ENCODE measurements around the gene OLA1.

Gene OLA1

DNA sequence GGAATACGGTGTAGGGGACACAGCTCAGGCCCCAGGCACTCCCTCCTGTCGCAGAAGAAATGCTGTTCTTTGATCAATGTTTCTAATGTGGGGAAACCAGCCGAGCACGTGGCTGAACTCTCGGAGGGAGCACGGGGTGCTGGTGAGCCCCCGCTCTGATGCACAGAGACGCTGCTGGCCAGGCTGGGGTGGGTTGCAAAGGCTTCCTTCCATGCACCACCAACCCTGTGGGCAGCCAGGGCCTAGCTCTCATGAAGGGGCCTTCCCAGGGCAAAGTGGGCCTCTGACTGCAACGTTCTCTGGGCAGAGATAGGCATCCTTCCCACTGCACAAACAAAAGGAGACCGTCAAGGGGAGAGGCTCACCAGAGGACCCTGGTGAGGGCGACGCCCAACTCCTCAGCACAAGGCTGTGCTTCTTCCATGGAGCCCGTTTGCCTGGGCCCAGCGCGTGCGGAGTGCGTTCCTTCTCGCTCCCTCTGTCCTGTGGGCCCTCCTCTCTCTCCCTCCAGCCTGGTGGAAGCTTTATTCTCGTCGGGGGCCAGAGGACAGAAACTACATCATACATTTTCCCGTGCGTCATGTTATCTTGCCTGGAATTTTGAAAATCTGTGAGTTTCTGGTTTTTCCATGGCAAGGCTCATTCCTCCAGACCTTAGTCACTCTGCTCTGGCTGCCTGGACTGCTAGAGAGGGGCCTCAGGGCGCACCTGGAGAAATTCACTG is 222.0 kb downstream of the OLA1 start:
- DNase-seq, result no peak

DNA sequence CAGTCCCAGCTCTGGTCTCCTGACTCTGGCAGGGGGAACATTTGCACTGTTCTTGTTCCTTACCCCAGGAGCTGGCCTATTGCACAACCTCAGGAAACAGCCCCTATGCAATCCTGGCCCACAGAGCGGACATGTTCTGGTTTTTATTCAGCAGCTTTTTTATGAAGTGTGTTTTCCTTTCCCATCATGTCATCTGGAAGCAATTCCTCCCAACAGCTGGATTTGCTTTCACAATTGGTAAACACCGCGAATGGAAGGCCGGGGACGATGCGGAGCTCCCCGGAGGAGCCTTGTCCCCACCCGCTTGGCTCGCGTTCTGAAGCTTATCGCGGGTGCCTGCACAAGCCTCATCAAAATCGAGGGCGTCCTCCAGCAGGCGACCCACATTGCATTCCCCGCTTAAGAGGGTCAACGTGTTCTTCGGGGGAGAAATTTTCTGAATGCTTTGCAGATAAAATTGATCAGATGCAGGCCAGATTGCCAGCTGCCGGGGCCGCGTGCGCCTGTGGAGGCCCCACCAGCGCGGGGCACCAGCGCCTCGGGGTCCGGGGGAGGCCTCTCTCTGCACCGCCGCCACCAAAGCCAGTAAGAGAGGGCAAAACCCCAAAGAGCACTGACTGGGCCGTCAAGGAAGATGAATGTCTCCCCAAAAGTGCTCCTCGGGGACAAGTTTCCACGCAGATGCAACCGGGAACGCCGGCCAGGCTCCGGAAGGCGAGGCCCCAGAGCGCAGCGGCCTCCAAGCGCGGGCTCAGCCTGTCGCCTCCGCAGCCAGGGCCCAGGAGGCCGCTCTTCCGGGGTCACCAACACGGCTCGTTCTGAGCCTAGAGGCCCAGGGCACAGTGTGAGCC is 222.8 kb downstream of the OLA1 start:
- no peak for DNase-seq

DNA sequence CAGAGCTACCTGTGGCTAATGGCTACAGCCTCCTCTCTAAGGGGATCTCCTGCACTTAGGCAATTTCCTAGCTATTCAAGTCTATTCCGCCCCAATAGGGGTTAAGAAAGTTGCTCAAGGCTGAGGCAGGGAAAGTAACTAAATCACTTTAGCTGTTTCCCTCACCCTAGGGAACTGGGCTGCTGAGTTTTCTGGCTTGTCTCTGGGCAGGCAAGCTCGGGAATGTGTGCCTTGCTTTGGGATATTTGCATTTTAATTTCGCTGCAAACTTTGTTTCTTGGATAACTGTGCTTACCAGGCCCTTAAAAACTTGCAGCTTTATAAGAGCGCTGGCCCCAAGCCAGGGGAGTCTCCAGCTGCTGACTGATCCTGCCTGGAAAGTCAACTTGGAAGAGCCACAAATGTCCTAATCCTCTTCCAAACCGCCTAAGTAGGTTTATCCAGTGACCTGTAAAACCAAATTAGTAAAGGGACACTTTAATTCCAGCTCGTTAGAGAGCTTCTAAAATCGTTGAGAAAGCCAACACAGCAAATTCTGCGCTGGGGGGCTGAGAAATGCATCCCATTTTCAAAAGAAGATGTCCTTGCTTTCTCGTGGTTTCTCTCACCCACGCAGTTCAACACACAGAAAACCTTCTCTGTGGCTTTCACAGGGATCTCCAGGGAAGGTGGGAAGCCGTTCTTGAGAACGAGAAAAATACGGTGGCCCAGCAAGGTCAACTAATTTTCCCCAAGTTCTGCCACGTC is 223.6 kb downstream of the OLA1 start:
- DNase-seq, result no peak

DNA sequence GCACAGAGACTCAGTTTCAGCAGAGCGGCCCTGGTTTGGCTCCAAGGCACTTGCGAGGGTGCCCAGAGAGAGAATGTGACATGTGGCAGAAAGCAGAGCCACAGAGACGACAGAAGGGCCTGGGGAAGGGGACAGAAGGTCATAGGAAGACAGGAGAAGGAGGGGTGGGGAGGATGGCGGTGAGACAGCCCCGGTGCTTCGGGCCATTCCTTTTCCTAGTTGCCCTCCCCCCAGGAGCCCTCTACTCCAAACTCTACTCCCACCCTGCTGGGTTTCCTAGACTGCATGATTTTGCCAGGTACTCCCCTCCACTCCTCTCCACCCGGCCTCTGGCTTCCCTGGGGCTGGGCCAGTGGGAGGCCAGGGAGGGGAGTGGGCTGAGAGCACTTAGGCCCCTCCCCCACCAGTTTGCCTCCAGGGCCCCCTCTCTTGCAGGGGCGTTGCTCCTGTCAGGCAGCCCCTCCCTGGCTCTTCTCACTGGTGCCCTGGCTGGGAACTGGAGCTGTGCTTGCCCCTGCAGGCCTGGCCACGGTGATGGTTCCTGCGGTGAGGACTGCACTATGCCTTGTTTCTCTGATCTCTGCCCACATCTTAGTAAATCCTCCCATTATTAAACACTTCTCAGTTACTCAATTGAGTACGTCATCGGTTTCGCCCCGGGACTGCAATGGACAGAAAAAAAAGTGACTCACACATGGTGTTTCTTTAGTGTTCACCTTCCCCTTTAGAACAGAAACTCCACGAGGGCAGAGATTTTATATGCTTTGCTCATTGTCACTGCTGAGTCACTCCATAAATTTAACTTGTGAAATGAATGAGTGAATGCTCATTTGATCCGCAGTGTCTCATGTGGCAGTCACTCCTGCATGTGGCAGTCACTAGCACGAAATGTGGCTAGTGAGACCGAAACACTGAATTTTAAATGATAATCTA is 224.5 kb downstream of the OLA1 start:
- no peak for DNase-seq

All from NCI-H774 (cell line).